A549 treated with Hydrocortisone at 1 μM for 4 hours (cell line): ENCODE results near the gene SYNE1. TPM values are rescaled to one million over a fixed set of nuclear protein-coding genes. Genes with fewer than 3 reads are reported as not detected.

Source experiments
- total RNA-seq: library from RNA; stranded (reverse); fragments of 200-300 nt; extraction: Qiagen RNA extraction; gene quantifications from 5 replicates; pipeline ENCODE4 v1.2.3, GENCODE V29; 2022

The SYNE1 gene
- 17.3 to 23.6 TPM (median 18.7 TPM) in 5 replicates for total RNA-seq

GRCh38 chr6:152637296-152638047 lies at the start of gene SYNE1:
TSS of gene SYNE1 (minus strand) at chr6:152637362. CDS start at chr6:152628331, 9,031 bp downstream.

Other genes with a start within 250 kb of the SYNE1 start
- 0.02 to 0.07 TPM in 2 of 5 replicates, not detected in the others for gene MYCT1, start 60.5 kb upstream of the SYNE1 start, total RNA-seq
- not detected in 5 replicates for gene VIP, start 113.4 kb upstream of the SYNE1 start, total RNA-seq